ENCODE measurements around the gene NRXN3.

- no peak for TF ChIP-seq EZH2 (IDR thresholded peaks at IDR 0.05; ENCODE audit: insufficient read depth, poor library complexity, severe bottlenecking)
- no peak for TF ChIP-seq EZH2phosphoT487 (IDR thresholded peaks at IDR 0.05; ENCODE audit: insufficient read depth, low read depth)
Measured at GRCh38 chr14:78849952-78850351, 679.8 kb downstream of the NRXN3 start.
